CD14-positive monocyte (primary cell): ENCODE results near the gene CNTN4. TPM values are rescaled to one million over a fixed set of nuclear protein-coding genes. Genes with fewer than 3 reads are reported as not detected.
A peak's percentile ranks its signal among the peaks of the same experiment; 100 is the strongest.

Experiments
- DNase-seq, 3 donors: peaks; one replicate each; pipeline ENCODE4 v3.0.0-alpha.2; 2011 to 2022
- H2AFZ ChIP-seq: 2 replicates; pipeline ENCODE4 v1.6.0; 2012; ENCODE audit warnings: mild to moderate bottlenecking, low read depth, low read length, inconsistent platforms; ENCODE audit not compliant: insufficient read depth, poor library complexity, severe bottlenecking
- H3K27ac ChIP-seq, 2 donors: 1 replicate in 1 of 2; 2 replicates in 1 of 2; pipeline ENCODE4 v1.5.1; 2012 to 2013; ENCODE audit warnings: low read length in 2 of 2, control low read depth in 1 of 2, inconsistent platforms in 1 of 2, low read depth in 1 of 2, mild to moderate bottlenecking in 1 of 2
- H3K27me3 ChIP-seq, 2 donors: one replicate each; pipeline versions ENCODE4 v1.6.0 to v1.6.1; 2011 to 2013; ENCODE audit warnings: low read length in 2 of 2; ENCODE audit not compliant: control insufficient read depth in 2 of 2, insufficient read depth in 2 of 2
- H3K36me3 ChIP-seq, 2 donors: replicated peaks in 1 of 2; 1 replicate in 1 of 2; 2 replicates in 1 of 2; pipeline versions ENCODE4 v1.5.1 to v1.6.1; 2012 to 2013; ENCODE audit warnings: low read length in 2 of 2, control low read depth in 1 of 2, inconsistent platforms in 1 of 2, mild to moderate bottlenecking in 1 of 2; ENCODE audit not compliant: insufficient read depth in 2 of 2, control insufficient read depth in 1 of 2
- H3K4me1 ChIP-seq, 2 donors: 1 replicate in 1 of 2; 2 replicates in 1 of 2; pipeline versions ENCODE4 v1.5.1 to v1.6.1; 2012 to 2013; ENCODE audit warnings: low read length in 2 of 2, control low read depth in 1 of 2, inconsistent platforms in 1 of 2, mild to moderate bottlenecking in 1 of 2, moderate library complexity in 1 of 2; ENCODE audit not compliant: insufficient read depth in 2 of 2, control insufficient read depth in 1 of 2
- H3K4me2 ChIP-seq: replicated peaks from 2 replicates; pipeline ENCODE3; 2012; ENCODE audit warnings: low read length, moderate library complexity, mild to moderate bottlenecking; ENCODE audit not compliant: poor library complexity, severe bottlenecking; ENCODE audit errors: extremely low read depth
- H3K4me3 ChIP-seq, 3 experiments: fragments of 200-600 bp in 1 of 3; sonication (generic) in 1 of 3; replicated peaks in 1 of 3; 1 replicate in 2 of 3; 2 replicates in 1 of 3; pipeline ENCODE4 v1.5.1; 2011 to 2013; ENCODE audit warnings: low read length in 3 of 3, mild to moderate bottlenecking in 3 of 3, control low read depth in 2 of 3, low read depth in 2 of 3, inconsistent platforms in 1 of 3, moderate library complexity in 1 of 3
- H3K79me2 ChIP-seq: 2 replicates; pipeline ENCODE4 v1.6.0; 2012; ENCODE audit warnings: mild to moderate bottlenecking, control low read depth, inconsistent platforms, low read length, moderate library complexity; ENCODE audit not compliant: insufficient read depth
- H3K9ac ChIP-seq: 2 replicates; pipeline ENCODE4 v1.6.0; 2017; ENCODE audit warnings: low read length, mild to moderate bottlenecking; ENCODE audit not compliant: insufficient read depth, poor library complexity, severe bottlenecking
- H3K9me3 ChIP-seq, 2 donors: replicated peaks in 1 of 2; 1 replicate in 1 of 2; 2 replicates in 1 of 2; pipeline versions ENCODE4 v1.5.1 to v1.6.1; 2012 to 2013; ENCODE audit warnings: low read length in 2 of 2, control low read depth in 1 of 2; ENCODE audit not compliant: control insufficient read depth in 1 of 2, insufficient read depth in 1 of 2
- H4K20me1 ChIP-seq: 2 replicates; pipeline ENCODE4 v1.6.0; 2012; ENCODE audit warnings: mild to moderate bottlenecking, low read length, control low read depth, moderate library complexity; ENCODE audit not compliant: insufficient read depth
- H3K27ac Mint-ChIP-seq, 7 donors: one replicate each; pipeline ENCODE4 v1.8.0; 2020; ENCODE audit warnings: mild to moderate bottlenecking in 7 of 7, mixed read lengths in 7 of 7, moderate library complexity in 6 of 7, inconsistent platforms in 2 of 7
- H3K27me3 Mint-ChIP-seq, 3 donors: one replicate each; pipeline ENCODE4 v1.8.0; 2021 to 2022; ENCODE audit warnings: low read depth in 3 of 3, mild to moderate bottlenecking in 3 of 3, mixed read lengths in 3 of 3, moderate library complexity in 3 of 3, inconsistent platforms in 1 of 3
- H3K36me3 Mint-ChIP-seq, 2 donors: one replicate each; pipeline ENCODE4 v1.8.0; 2020; ENCODE audit warnings: mixed read lengths in 2 of 2, inconsistent platforms in 1 of 2, mild to moderate bottlenecking in 1 of 2
- H3K4me1 Mint-ChIP-seq: one replicate; pipeline ENCODE4 v1.8.0; 2020; ENCODE audit warnings: mild to moderate bottlenecking, mixed read lengths
- H3K4me3 Mint-ChIP-seq, 2 donors: one replicate each; pipeline ENCODE4 v1.8.0; 2020; ENCODE audit warnings: mild to moderate bottlenecking in 2 of 2, mixed read lengths in 2 of 2, moderate library complexity in 1 of 2
- H3K9me3 Mint-ChIP-seq, 7 donors: one replicate each; pipeline ENCODE4 v1.8.0; 2020 to 2022; ENCODE audit warnings: mixed read lengths in 7 of 7, mild to moderate bottlenecking in 6 of 7, moderate library complexity in 6 of 7, inconsistent platforms in 2 of 7
- WGBS: methylation state at CpG from one replicate; pipeline ENCODE4 v1.1.5; 2013; ENCODE audit warnings: missing lambda C conversion rate; ENCODE audit not compliant: insufficient coverage; 5-methylcytosine and 5-hydroxymethylcytosine counted together
- intact Hi-C, 2 donors: fragments of 100-400 bp; cut with micrococcal nuclease; formaldehyde crosslinking; loops; one replicate each; pipeline versions ENCODE4 v1.15.0 to v1.15.1; 2023
- polyA plus RNA-seq, 3 donors: library from polyadenylated mRNA; depleted of rRNA in 1 of 3; unstranded in 2 of 3; stranded (reverse) in 1 of 3; fragments of 300-500 nt in 2 of 3; fragments of >200 nt in 1 of 3; fragmentation: Illumina TruSeq in 2 of 3; gene quantifications; 1 replicate in 2 of 3; 2 replicates in 1 of 3; pipeline ENCODE4 v1.2.3, GENCODE V29; 2012 to 2021
- TF ChIP-seq, protein P1 (sequence below): fragments of 200-600 bp; IDR thresholded peaks from one replicate; pipeline ENCODE4 v1.8.0; 2022; ENCODE audit warnings: antibody characterized with exemption, mild to moderate bottlenecking

CNTN4 gene
- polyA plus RNA-seq, 3 donors, result not detected

DNA sequence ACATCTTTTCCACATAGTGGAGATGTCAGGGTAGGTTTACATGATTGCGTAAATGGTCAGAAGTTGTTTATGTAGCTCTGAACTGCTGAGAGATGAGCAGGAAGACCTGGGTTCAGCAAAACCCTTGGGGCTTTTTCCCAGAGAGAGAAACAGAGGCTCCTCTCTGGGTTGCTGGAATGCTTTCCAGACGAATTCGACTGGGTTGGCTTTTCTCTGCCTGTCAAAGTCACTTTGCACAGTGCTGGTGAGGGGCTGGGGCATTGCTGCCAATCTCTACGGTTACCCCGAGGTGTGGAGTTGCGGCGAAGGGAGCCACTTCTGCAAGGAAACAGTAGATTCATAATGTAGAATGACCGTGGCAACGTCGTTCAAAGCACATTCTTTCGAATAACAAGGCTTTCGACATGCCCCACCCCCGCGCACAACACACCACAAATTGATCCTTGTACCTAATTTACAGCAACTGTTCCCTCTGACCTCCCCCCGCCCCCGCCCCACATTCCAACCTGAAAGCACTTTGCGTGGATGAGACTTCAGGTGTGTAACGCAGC is 950 bp upstream of the CNTN4 start:
- Mint-ChIP-seq H3K36me3 (peaks cover 0 to 3% of the 10 kb centered on the region in 2 donors), H3K9me3 (peaks cover 0 to 11% (median 5%) of the 10 kb centered on the region in 7 donors), H3K27me3 (peaks cover 36 to 54% (median 39%) of the 10 kb centered on the region in 3 donors), H3K4me3 (peak overlapping the region in 1 of 2 donors; percentile 73), H3K27ac (peak overlapping the region in 1 of 7 donors; percentile 15), H3K4me1 (no peaks in the 10 kb centered on the region)
- Histone ChIP-seq H3K9ac (no peak overlapping the region), H3K27ac (no peak overlapping the region), H3K4me1 (no peaks in the 10 kb centered on the region), H3K4me3 (no peak overlapping the region), H3K9me3 (peaks cover 0 to 9% of the 10 kb centered on the region in 2 donors), H3K27me3 (peaks cover 19 to 31% of the 10 kb centered on the region in 2 donors), H3K4me2 (no peak overlapping the region), H2AFZ (no peak overlapping the region), H3K79me2 (no peaks in the 10 kb centered on the region), H4K20me1 (no peaks in the 10 kb centered on the region), H3K36me3 (no peaks in the 10 kb centered on the region)
- TF ChIP-seq, protein P1, sequence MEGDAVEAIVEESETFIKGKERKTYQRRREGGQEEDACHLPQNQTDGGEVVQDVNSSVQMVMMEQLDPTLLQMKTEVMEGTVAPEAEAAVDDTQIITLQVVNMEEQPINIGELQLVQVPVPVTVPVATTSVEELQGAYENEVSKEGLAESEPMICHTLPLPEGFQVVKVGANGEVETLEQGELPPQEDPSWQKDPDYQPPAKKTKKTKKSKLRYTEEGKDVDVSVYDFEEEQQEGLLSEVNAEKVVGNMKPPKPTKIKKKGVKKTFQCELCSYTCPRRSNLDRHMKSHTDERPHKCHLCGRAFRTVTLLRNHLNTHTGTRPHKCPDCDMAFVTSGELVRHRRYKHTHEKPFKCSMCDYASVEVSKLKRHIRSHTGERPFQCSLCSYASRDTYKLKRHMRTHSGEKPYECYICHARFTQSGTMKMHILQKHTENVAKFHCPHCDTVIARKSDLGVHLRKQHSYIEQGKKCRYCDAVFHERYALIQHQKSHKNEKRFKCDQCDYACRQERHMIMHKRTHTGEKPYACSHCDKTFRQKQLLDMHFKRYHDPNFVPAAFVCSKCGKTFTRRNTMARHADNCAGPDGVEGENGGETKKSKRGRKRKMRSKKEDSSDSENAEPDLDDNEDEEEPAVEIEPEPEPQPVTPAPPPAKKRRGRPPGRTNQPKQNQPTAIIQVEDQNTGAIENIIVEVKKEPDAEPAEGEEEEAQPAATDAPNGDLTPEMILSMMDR, result no peak
- WGBS, result 7% methylated on average over 17 of the region's 18 CpGs
- intact Hi-C loops, result no loop called here
- no peak for DNase-seq

DNA sequence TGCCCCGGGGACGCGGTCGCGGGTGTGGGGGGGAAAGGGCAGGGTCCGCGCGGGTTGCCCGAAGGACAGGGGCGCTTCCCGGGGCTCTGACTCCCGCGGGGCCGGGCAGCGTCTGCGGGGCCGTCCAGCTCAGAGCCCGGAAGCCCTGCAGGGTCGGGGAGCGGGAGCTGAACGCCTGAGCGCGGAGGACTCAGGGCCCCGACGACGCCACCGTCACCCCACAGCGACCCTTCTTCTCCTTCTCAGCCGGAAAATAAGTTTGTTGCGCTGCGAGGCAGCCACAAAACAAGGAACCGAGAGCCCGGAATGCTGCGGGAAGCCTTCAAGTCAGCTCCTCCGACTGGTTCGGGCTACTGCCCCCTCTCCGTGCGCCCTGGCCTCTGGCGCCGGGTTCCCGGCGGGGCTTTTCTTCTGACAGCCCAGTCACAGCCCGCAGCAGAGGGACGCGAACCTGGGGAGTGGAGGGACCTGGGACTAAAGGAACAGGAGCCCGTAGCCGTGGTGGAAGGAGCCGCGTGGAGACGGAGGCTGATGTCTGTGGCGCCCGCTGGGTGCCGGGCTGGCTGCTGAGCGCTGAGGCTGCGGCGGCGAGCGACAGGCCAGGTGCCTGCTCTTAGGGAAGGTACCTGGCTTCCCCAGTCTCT is 484 bp downstream of the CNTN4 start:
- Mint-ChIP-seq H3K9me3 (peaks cover 2 to 11% (median 2%) of the 10 kb centered on the region in 7 donors), H3K4me3 (peak overlapping the region in 1 of 2 donors; percentile 82), H3K27ac (no peak overlapping the region), H3K4me1 (no peaks in the 10 kb centered on the region), H3K36me3 (peaks cover 0 to 3% of the 10 kb centered on the region in 2 donors), H3K27me3 (peaks cover 36 to 54% (median 39%) of the 10 kb centered on the region in 3 donors)
- Histone ChIP-seq H2AFZ (no peak overlapping the region), H3K9me3 (peaks cover 0 to 9% of the 10 kb centered on the region in 2 donors), H3K36me3 (no peaks in the 10 kb centered on the region), H3K79me2 (no peaks in the 10 kb centered on the region), H3K9ac (no peak overlapping the region), H3K27me3 (peaks cover 19 to 31% of the 10 kb centered on the region in 2 donors), H3K4me2 (no peak overlapping the region), H3K27ac (no peak overlapping the region), H4K20me1 (no peaks in the 10 kb centered on the region), H3K4me3 (no peak overlapping the region), H3K4me1 (no peaks in the 10 kb centered on the region)
- DNase-seq, result no peak
- WGBS, result 3% methylated on average over 58 of the region's 58 CpGs
- TF ChIP-seq, protein P1, result no peak
- intact Hi-C loops, result no loop called here
